ENCODE measurements around the gene DCDC1.

The DCDC1 gene

DNA sequence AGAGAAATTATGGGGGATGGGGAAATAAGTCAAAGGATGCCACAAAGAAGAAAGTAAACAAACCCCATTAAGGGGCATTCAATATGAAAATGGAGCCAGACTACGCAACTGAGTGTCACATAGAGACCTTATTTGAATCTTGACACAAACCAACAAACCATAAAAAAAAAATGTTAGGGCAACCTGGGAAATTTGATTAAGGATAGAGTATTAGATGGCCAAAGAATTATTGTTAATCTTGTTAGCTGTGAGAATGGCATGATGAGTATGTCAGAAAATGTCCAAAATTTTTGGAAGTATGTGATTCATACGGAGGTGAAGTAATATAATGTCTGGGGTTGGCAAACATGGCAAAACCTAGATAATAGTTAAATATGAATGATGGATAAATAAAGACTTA, 461.3 kb downstream of the DCDC1 start:
- DNase-seq (ENCODE audit: low read depth) = no peak

DNA sequence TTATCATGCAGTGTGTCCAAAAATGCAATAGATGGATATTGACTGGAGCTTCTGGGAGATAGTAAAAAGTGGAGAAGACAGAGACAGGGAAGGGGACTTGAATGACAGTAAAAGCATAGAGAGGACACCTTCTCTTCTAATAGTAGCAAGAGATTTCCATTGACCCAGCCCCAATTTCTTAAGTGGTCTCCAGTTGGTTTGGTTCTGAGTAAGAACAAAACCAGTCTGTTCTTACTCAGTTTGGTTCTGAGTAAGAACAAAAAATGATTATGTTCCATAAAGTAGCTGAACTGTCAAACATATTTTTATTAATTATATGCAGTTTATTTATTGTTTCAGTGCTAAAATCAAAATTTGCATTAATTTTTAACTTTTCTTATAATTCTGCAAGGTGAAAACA, 466.6 kb downstream of the DCDC1 start:
- no peak for DNase-seq (ENCODE audit: low read depth)

- no peak for DNase-seq (ENCODE audit: low read depth)
Measured at GRCh38 chr11:30895046-30895445, 474.5 kb downstream of the DCDC1 start.

DNA sequence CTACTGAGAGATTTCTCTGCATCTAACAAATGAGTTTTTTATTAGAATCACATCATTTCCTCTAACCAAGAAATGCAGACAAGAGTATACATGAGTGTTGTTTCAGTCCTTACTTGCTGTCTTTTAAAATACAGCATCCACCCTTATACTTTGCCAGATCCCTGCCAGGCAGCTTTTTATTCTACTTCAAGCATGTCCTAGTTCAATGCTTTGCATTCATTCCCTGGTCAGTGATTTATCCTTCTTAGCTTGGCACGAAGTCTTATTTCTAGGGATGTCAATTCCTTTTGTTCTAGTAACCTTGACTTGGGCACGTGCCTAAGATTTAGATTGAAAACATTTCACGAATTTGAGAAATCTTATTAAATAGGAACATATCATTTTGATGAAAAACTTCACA, 476.2 kb downstream of the DCDC1 start:
- DNase-seq (ENCODE audit: low read depth) = no peak

GRCh38 chr11:30889143-30889794, 480.3 kb downstream of the DCDC1 start:
- no peak for DNase-seq (ENCODE audit: low read depth)

DNA sequence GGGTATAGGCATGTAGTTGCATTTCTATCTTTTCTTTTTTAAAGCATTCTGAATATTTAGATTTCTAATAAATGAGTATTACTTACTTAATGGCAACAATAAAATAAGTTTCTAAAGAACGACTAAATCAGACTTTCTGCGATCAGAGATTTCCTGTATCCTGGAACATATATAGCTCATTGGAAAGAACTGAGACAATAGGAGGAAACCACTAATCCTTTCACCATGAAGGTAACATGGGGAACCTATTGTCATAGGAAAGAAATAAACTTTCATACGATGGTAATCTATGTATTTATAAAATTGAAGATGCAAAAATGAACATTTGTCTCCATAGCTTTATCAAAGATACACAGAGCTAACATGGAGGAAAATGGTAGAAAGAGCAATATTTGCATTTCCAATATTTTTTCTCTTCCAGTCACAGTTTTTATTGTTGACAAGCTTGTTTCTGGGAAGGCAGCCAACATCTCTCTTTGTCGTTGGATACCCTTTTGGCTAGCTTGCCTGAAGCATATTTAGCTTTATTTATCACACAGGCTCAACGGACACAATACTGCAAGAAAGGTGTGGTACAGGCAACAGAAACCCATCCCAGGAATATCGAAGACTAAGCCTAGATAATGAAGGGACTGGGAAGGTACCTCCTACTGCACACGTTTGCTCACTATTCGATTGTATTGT, 490.1 kb downstream of the DCDC1 start:
- DNase-seq (ENCODE audit: low read depth) = no peak

GRCh38 chr11:30878400-30878799, 491.1 kb downstream of the DCDC1 start:
- DNase-seq (ENCODE audit: low read depth) = no peak

GRCh38 chr11:30876663-30877396, 492.7 kb downstream of the DCDC1 start:
- DNase-seq (ENCODE audit: low read depth) = no peak

- no peak for DNase-seq (ENCODE audit: low read depth)
Measured at GRCh38 chr11:30876228-30876627, 493.3 kb downstream of the DCDC1 start.

DNA sequence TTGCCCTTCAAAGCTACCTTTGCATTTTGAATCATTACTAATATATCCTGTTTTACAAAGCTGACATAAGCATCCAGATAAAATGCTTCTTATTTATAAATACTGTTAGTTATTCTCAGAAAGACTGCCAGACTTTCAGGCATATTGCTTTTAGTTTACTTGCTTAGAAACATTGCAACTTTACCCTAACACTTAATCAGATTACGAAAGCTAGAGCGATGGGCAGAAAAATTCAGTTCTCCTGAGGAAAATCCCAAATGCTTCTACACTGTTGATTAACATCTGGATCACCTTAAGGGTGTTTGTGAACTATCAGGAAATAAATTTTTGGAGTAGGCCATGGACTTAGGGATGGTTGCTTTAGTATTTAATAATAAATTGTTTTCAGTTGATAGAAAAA, 493.7 kb downstream of the DCDC1 start:
- no peak for DNase-seq (ENCODE audit: low read depth)

- DNase-seq (ENCODE audit: low read depth) = no peak
Measured at GRCh38 chr11:30873924-30874610, 495.5 kb downstream of the DCDC1 start.

- DNase-seq (ENCODE audit: low read depth) = no peak
Measured at GRCh38 chr11:30868626-30869081, 500.9 kb downstream of the DCDC1 start.

GRCh38 chr11:30863209-30863608, 506.3 kb downstream of the DCDC1 start:
- no peak for DNase-seq (ENCODE audit: low read depth)

GRCh38 chr11:30861531-30861930, 508.0 kb downstream of the DCDC1 start:
- no peak for DNase-seq (ENCODE audit: low read depth)

- DNase-seq (ENCODE audit: low read depth) = no peak
Measured at GRCh38 chr11:30861064-30861463, 508.5 kb downstream of the DCDC1 start.

GRCh38 chr11:30860146-30860545, 509.4 kb downstream of the DCDC1 start:
- DNase-seq (ENCODE audit: low read depth) = no peak

DNA sequence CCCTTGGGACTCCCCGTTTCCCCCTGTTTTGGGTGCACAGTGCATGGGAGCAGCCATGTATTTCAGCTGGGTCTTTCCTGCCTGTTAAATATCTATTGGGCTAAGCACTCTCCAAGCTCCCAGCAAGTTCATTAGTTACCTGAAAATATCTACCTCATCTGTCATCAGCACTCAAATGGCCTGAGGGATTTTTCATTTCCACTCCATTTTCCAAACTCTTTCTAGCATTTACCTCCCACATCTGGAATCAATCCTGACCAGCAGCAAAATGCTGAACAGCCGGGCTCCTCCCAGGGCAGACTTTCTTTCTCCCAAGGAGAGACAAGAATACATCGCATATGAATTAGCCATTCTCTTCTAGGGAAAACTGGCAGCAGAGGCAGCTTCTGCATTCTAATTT, 509.9 kb downstream of the DCDC1 start:
- no peak for DNase-seq (ENCODE audit: low read depth)

DNA sequence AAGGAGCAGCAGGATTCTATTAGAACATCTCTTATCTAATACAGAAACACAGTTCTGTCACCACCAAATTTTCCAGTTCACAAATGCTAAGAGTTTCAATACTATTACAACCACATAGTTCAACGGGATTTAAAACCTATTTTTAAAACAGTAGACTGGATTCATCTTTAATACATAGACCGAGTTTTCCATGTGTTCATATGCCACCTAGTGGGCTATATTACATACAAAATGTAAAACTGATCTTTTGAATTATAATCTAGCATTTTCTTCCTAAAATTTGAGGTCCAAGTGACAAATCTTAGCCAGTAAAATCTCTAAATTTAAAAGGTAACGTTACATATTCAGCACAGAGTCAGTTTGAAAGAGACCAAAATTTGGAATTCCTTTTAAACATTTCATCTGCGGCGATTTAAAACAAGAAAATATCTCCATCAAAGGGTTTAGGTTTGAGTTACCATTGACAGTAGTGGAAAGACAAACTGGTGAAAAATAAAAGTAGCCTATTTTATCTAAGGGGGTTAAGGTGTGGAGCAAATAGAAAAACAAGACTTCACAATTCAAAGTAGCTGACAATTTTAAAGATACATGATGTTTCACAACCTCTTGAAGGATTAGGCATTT, 514.0 kb downstream of the DCDC1 start:
- no peak for DNase-seq (ENCODE audit: low read depth)

DNA sequence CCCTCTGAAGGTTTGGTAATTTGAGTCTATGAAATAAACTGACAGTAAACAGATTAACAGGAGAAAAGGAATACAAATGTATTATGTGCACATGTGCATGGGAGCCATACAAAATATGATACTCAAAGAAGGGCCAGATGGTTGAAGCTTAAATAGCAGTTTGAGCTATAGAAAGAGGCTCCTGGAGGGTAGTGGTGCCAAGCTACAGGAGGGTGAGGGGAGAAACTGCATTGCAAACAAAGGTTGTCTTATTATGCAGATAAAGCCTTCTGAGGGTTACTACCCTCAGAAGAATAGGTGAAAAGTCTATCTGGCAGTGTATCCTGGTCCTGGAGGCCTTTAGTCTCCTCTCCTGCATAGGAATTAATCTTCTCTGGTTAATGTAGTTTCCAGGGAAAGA, 516.1 kb downstream of the DCDC1 start:
- DNase-seq (ENCODE audit: low read depth) = no peak

- no peak for DNase-seq (ENCODE audit: low read depth)
Measured at GRCh38 chr11:30852645-30853044, 516.9 kb downstream of the DCDC1 start.

- no peak for DNase-seq (ENCODE audit: low read depth)
Measured at GRCh38 chr11:30852091-30852490, 517.4 kb downstream of the DCDC1 start.

DNA sequence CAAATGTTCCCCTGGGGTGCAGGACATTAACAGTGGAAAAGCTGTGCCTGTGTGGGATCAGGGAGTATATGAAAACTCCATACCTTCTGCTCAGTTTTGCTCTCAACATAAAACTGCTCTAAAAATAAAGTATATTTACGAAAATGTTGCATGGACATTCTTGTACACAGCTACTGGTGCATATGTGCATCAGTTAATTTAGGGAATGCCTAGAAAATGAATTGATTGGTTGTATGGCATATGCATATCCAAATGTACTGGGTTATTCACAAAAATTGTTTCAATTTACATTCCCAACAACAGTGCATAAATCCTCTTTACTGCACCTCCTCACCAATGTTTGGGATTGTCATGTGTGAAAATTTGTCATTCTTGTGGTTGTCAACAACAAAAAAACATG, 532.3 kb downstream of the DCDC1 start:
- no peak for DNase-seq (ENCODE audit: low read depth)
